Jurkat, Clone E6-1 (cell line): ENCODE measurements around the gene C1QTNF8.

ENCODE experiments used
- DNase-seq: peaks from one replicate; pipeline ENCODE4 v3.0.0-alpha.2; 2011; ENCODE audit warnings: low read depth, low spot score
- H3K4me3 ChIP-seq: 2 replicates; pipeline ENCODE4 v1.5.1; 2011; ENCODE audit warnings: mild to moderate bottlenecking, low read length, control low read depth, moderate library complexity

C1QTNF8 gene

DNA sequence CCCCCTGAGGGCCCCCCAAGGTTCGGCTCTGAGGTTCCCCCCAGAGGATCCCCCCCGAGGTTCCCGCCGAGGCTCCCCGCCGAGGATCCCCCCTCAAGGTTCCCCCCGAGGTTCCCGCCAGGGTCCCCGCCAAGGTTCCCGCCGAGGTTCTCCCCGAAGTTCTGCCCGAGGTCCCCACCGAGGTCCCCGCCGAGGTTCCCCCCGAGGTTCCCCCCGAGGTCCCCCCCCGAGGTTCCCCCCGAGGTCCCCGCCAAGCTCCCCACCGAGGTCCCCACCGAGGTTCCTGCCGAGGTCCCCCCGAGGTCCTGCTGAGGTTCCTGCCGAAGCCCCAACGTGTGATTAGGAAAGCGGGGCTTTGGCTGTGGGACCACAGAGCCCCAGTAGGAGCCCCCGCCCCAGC, 55.7 kb downstream of the C1QTNF8 start:
- no peak for DNase-seq
- H3K4me3 ChIP-seq: no peak overlapping the region

DNA sequence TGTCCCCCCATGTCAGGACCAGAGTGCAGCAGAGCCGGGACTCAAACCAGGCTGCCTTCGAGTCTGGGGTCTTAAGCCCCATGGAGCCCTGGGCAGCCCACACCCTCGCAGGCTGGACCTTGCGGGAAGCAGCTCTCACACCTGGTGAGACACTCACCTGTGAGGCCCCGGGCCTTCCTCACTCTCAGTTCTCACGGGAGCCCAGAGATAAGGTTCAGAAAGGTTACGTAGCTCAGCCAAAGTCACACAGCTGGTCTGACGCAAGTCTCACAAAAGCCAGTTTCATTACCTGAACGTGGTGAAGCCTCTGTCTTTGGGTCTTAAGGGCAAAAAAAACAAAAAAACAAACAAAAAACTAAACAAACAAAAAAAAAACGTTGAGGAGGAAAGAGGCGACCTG, 56.3 kb downstream of the C1QTNF8 start:
- no peak for DNase-seq
- H3K4me3 ChIP-seq: no peak overlapping the region

DNA sequence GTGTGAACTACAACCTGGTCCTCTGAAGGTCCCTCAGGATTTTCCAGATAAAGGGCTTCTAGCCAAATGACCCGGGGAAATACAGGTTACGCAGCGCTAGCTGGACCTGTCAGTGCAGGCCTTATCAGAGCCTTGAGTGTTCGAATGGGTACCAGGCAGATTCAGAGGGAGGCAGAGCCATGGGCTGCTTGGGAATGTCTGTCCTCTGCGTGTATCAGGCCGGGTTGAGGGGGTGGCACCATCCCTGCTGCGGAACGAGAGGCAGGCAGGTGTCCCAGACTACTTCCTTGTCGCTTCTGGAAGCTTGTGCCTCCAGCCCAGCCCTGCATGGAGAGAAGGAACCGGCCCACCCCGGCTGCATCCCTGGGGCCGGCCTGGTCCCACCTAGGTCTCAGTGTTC, 57.1 kb downstream of the C1QTNF8 start:
- H3K4me3 ChIP-seq: no peak overlapping the region
- DNase-seq: no peak
